Lower leg skin (tissue), 4 donors: ENCODE data around the gene ERCC4. TPM values are rescaled to one million over a fixed set of nuclear protein-coding genes. Genes with fewer than 3 reads are reported as not detected.

Experiments used
- DNase-seq, 2 donors: peaks; one replicate each; pipeline ENCODE4 v3.0.0-alpha.2; 2019; ENCODE audit warnings: low spot score in 2 of 2
- H3K4me3 ChIP-seq: fragments of 200-600 bp; sonication (generic); 2 replicates; pipeline ENCODE4 v1.5.1; 2017; ENCODE audit warnings: mild to moderate bottlenecking, low read depth; ENCODE audit not compliant: poor library complexity, severe bottlenecking
- POLR2A ChIP-seq, 2 donors: fragments of 450-650 bp; IDR thresholded peaks; one replicate each; pipeline ENCODE4 v1.6.1; 2016 to 2017; ENCODE audit warnings: antibody characterized with exemption in 2 of 2, mild to moderate bottlenecking in 1 of 2, moderate library complexity in 1 of 2
- WGBS, 2 donors: methylation state at CpG; one replicate each; pipeline ENCODE4 v1.1.5; 2018; 5-methylcytosine and 5-hydroxymethylcytosine counted together
- intact Hi-C: fragments of 100-400 bp; cut with DNase I; formaldehyde crosslinking; loops from one replicate; pipeline ENCODE4 v1.15.0; 2023; ENCODE audit warnings: low total_unique reads
- total RNA-seq, 4 donors: library from RNA; depleted of rRNA; stranded (reverse); fragments of >200 nt; gene quantifications; one replicate each; pipeline ENCODE4 v1.1.0, GENCODE V29; 2016
- TF ChIP-seq, protein P1 (sequence below), 3 donors: fragments of 450-650 bp; IDR thresholded peaks; one replicate each; pipeline ENCODE4 v1.5.1; 2016; ENCODE audit warnings: antibody characterized with exemption in 3 of 3, mild to moderate bottlenecking in 3 of 3, moderate library complexity in 2 of 3

The ERCC4 gene
- total RNA-seq, 4 donors from 2014 or later = 4.0 to 11.6 (median 6.9) TPM

DNA sequence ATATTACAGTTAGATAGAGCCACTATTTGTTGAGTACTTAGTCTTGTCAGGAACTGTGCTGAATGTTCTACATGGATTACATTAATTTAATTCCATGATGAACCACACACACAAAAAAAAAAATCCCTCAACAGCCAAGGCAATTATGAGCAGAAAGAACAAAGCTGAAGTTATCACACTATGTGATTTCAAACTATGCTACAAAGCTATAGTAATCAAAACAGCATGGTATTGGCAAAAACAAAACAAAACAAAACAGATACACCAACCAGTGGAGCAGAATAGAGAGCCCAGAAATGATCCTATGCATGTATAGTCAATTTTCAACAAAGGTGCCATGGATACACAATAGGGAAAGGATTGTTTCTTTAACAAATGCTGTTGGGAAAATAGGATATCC, 8.1 kb upstream of the ERCC4 start:
- no peak for DNase-seq
- intact Hi-C loops = no loop called here
- no peak for TF ChIP-seq POLR2A (IDR thresholded peaks at IDR 0.05)
- TF ChIP-seq, protein P1, sequence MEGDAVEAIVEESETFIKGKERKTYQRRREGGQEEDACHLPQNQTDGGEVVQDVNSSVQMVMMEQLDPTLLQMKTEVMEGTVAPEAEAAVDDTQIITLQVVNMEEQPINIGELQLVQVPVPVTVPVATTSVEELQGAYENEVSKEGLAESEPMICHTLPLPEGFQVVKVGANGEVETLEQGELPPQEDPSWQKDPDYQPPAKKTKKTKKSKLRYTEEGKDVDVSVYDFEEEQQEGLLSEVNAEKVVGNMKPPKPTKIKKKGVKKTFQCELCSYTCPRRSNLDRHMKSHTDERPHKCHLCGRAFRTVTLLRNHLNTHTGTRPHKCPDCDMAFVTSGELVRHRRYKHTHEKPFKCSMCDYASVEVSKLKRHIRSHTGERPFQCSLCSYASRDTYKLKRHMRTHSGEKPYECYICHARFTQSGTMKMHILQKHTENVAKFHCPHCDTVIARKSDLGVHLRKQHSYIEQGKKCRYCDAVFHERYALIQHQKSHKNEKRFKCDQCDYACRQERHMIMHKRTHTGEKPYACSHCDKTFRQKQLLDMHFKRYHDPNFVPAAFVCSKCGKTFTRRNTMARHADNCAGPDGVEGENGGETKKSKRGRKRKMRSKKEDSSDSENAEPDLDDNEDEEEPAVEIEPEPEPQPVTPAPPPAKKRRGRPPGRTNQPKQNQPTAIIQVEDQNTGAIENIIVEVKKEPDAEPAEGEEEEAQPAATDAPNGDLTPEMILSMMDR (IDR thresholded peaks at IDR 0.05) = no peak
- no peak overlapping the region for H3K4me3 ChIP-seq

DNA sequence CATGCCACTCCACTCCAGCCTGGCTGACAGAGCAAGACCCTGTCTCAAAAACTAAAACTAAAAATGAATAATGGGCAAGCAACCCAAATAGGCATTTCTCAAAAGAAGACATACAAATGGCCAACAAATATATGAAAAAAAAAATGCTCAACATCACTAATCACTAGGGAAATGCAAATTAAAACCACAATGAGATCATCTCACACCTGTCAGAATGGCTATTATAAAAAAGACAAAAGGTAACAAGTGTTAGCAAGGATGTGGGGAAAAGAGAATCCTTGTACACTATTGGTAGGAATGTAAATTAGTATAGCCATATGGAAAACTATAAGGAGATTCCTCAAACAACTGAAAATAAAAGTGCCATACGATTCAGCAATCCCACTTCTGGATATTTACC, 7.1 kb upstream of the ERCC4 start:
- 62 to 63% methylated on average over 1 of the region's 1 CpG for WGBS, 2 donors

DNA sequence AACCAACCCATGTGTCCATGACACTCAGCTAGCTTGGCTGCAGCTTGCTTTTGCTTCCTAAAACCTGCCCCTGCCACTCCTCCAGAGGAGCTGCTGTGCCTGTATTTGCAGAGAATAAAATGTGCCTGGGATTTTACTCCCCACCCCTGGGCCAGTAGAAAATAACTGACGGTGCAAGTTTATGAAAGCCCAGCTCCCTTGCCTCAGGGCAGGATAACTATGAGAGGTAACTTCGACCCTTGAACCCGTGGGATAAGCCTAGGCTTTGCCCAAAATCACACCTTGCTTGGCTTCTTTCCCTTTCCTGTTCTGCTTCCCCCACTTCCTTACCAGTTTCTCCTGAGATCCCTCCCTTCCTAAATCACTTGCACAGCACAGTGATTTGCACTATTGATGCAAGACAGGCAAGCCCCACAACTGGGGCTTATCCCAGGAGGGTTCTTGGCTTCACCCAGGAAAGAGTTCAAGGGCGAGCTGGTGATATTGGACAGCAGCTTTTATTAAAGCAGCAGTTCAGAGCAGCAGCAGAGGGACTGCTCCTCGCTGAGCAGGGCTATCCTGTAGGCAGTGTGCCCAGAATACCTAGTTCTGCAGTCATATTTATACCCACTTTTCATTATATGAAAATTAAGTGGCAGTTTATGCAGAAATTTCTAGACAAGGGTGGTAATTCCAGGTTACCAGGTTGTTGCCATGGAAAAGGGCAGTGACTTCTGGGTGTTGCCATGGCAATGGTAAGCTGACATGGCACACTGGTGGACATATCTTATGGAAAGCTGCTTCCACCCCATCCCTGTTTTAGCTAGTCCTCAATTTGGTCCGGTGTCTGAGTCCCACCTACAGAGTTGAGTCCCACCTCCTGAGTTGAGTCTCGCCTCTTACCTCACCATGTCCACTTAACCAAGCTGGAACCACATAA, 6.3 kb upstream of the ERCC4 start:
- no peak for TF ChIP-seq POLR2A (IDR thresholded peaks at IDR 0.05)
- TF ChIP-seq, protein P1 (IDR thresholded peaks at IDR 0.05) = no peak
- 63 to 64% methylated on average over 7 of the region's 7 CpGs for whole genome bisulfite sequencing, 2 donors

More for the DNA sequence above, 7.1 kb upstream of the ERCC4 start:
- no peak for DNase-seq
- no peak for TF ChIP-seq POLR2A (IDR thresholded peaks at IDR 0.05)
- TF ChIP-seq, protein P1 (IDR thresholded peaks at IDR 0.05) = no peak
- intact Hi-C loops = no loop called here
- no peak overlapping the region for H3K4me3 ChIP-seq

DNA sequence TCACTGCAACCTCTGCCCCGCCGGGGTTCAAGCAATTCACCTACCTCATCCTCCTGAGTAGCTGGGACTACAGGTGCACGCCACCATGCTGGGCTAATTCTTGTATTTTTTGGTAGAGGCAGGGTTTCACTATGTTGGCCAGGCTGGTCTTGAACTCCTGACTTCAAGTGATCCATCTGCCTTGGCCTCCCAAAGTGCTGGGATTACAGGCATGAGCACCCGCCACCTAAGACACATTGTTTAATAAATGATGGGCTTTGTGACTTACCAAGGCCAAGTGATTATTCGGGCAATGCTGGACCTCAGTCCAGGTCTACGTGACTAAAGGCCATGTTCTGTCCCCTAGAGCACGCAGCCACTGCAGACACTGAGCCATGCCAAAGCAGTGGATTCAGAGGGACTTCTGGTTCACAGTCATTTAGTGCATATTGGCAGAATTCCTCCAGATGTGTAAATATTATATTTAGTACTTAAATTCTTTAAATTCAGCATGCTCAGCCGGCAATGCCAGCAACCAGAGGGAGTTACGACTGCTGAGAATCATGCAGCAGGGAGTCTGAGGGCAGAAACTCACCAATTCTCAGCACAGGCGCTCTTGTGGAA, 4.8 kb upstream of the ERCC4 start:
- DNase-seq = no peak
- no peak for TF ChIP-seq POLR2A (IDR thresholded peaks at IDR 0.05)
- TF ChIP-seq, protein P1 (IDR thresholded peaks at IDR 0.05) = no peak
- H3K4me3 ChIP-seq = no peak overlapping the region
- intact Hi-C loops = no loop called here
- 84 to 89% methylated on average over 10 of the region's 10 CpGs for WGBS, 2 donors

More for the DNA sequence above, 6.3 kb upstream of the ERCC4 start:
- intact Hi-C loops = no loop called here
- no peak overlapping the region for H3K4me3 ChIP-seq
- no peak for DNase-seq

DNA sequence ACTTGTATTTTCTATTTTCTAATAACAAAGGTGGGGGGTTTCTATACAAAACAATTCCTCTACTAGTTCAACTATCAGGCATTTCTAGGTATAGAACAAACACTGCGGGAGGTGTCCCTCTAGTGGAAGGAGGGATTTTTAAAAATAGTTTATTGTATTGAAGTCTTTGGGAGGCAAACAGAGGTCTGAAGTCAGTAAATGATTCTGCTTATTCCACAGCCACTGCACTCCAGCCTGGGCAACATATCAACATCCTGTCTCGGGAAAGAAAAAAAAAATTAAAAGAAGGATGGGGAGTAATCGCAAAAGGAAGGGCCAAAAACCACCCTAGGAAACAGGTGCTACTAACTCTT, 648 bp upstream of the ERCC4 start:
- H3K4me3 ChIP-seq = no peak overlapping the region
- no peak for DNase-seq
- intact Hi-C loops = no loop called here
- WGBS, 2 donors = 0 to 1% methylated on average over 3 of the region's 3 CpGs
- TF ChIP-seq, protein P1 (IDR thresholded peaks at IDR 0.05) = no peak
- no peak for TF ChIP-seq POLR2A (IDR thresholded peaks at IDR 0.05)
